Cardiac septum (tissue), 1 donor: ENCODE results near the gene IGF2BP3. TPM values are rescaled to one million over a fixed set of nuclear protein-coding genes. Genes with fewer than 3 reads are reported as not detected.

Experiments used
- DNase-seq: peaks from one replicate; pipeline ENCODE4 v3.0.0-alpha.2; 2020; ENCODE audit warnings: low spot score
- intact Hi-C: fragments of 100-400 bp; cut with DNase I; formaldehyde crosslinking; loops from one replicate; pipeline ENCODE4 v1.14.0; 2022
- total RNA-seq: library from RNA; stranded (reverse); fragmentation: NEBNext Ultra II Directional; extraction: Animal tissue kit (Norgen Biotek cat#: 25700); gene quantifications from one replicate; pipeline ENCODE4 v1.2.1, GENCODE V29; 2021
- donor health status: DM: no; HTN: no; CAD: no.

The IGF2BP3 gene
- total RNA-seq, 1 donor from 2014 or later = 0.16 TPM

- intact Hi-C loops = no loop called here
- DNase-seq = no peak
These were observed 76.7 kb downstream of the IGF2BP3 start for GRCh38 chr7:23393636-23394035.

- no peak for DNase-seq
- intact Hi-C loops = no loop called here
These were observed 80.6 kb downstream of the IGF2BP3 start for GRCh38 chr7:23389701-23390100.

GRCh38 chr7:23387583-23387982 is 82.7 kb downstream of the IGF2BP3 start:
- no peak for DNase-seq
- intact Hi-C loops = no loop called here

GRCh38 chr7:23385140-23385539 is 85.2 kb downstream of the IGF2BP3 start:
- intact Hi-C loops = no loop called here
- no peak for DNase-seq

- intact Hi-C loops = no loop called here
- no peak for DNase-seq
These were observed 87.1 kb downstream of the IGF2BP3 start for GRCh38 chr7:23383225-23383624.

- DNase-seq = no peak
These were observed 89.3 kb downstream of the IGF2BP3 start for GRCh38 chr7:23380961-23381360.

GRCh38 chr7:23380556-23380955 is 89.7 kb downstream of the IGF2BP3 start:
- intact Hi-C loops = no loop called here
- DNase-seq = no peak

More at GRCh38 chr7:23380961-23381360, 89.3 kb downstream of the IGF2BP3 start:
- intact Hi-C loops = no loop called here

- no peak for DNase-seq
- intact Hi-C loops = no loop called here
These were observed 91.3 kb downstream of the IGF2BP3 start for GRCh38 chr7:23378996-23379395.

GRCh38 chr7:23377134-23377533 is 93.2 kb downstream of the IGF2BP3 start:
- intact Hi-C loops = no loop called here
- no peak for DNase-seq

- intact Hi-C loops = no loop called here
- DNase-seq = no peak
These were observed 96.9 kb downstream of the IGF2BP3 start for GRCh38 chr7:23373151-23374004.

GRCh38 chr7:23372611-23373010 is 97.7 kb downstream of the IGF2BP3 start:
- intact Hi-C loops = no loop called here

GRCh38 chr7:23371654-23372053 is 98.6 kb downstream of the IGF2BP3 start:
- intact Hi-C loops = no loop called here
- DNase-seq = no peak

More at GRCh38 chr7:23372611-23373010, 97.7 kb downstream of the IGF2BP3 start:
- DNase-seq = no peak

GRCh38 chr7:23369695-23370404 is 100.4 kb downstream of the IGF2BP3 start:
- DNase-seq = no peak
- intact Hi-C loops = no loop called here

- no peak for DNase-seq
- intact Hi-C loops = no loop called here
These were observed 101.2 kb downstream of the IGF2BP3 start for GRCh38 chr7:23369100-23369499.

- intact Hi-C loops = no loop called here
- no peak for DNase-seq
These were observed 112.1 kb downstream of the IGF2BP3 start for GRCh38 chr7:23358152-23358674.

- intact Hi-C loops = no loop called here
- DNase-seq = no peak
These were observed 112.8 kb downstream of the IGF2BP3 start for GRCh38 chr7:23357190-23358093.

GRCh38 chr7:23356726-23357125 is 113.6 kb downstream of the IGF2BP3 start:
- DNase-seq = no peak

GRCh38 chr7:23356168-23356567 is 114.1 kb downstream of the IGF2BP3 start:
- no peak for DNase-seq
- intact Hi-C loops = no loop called here

More at GRCh38 chr7:23356726-23357125, 113.6 kb downstream of the IGF2BP3 start:
- intact Hi-C loops = no loop called here

GRCh38 chr7:23353172-23353571 is 117.1 kb downstream of the IGF2BP3 start:
- no peak for DNase-seq
- intact Hi-C loops = no loop called here

GRCh38 chr7:23350466-23350865 is 119.8 kb downstream of the IGF2BP3 start:
- intact Hi-C loops = no loop called here
- DNase-seq = no peak
